Ishikawa (cell line): ENCODE measurements around the gene KLK14.

ENCODE experiments used
- CEBPB ChIP-seq: IDR thresholded peaks from 2 replicates; pipeline ENCODE4 v1.6.1; 2012
- CREB1 ChIP-seq: IDR thresholded peaks from 2 replicates; pipeline ENCODE4 v1.6.1; 2012; ENCODE audit warnings: low read depth
- EGR1 ChIP-seq: IDR thresholded peaks from 2 replicates; pipeline ENCODE4 v1.6.1; 2012
- EP300 ChIP-seq: IDR thresholded peaks from 2 replicates; pipeline ENCODE4 v1.6.1; 2012; ENCODE audit warnings: borderline replicate concordance
- FOXM1 ChIP-seq: IDR thresholded peaks from 2 replicates; pipeline ENCODE4 v1.6.1; 2012; ENCODE audit warnings: low read depth, borderline replicate concordance
- NFIC ChIP-seq: IDR thresholded peaks from 2 replicates; pipeline ENCODE4 v1.6.1; 2012
- RAD21 ChIP-seq: IDR thresholded peaks from 2 replicates; pipeline ENCODE4 v1.6.1; 2012; ENCODE audit warnings: low read depth
- TAF1 ChIP-seq: IDR thresholded peaks from 2 replicates; pipeline ENCODE4 v1.6.1; 2012; ENCODE audit warnings: low read depth, mild to moderate bottlenecking
- TCF12 ChIP-seq: IDR thresholded peaks from 2 replicates; pipeline ENCODE4 v1.6.1; 2012; ENCODE audit warnings: low read depth
- TEAD4 ChIP-seq: IDR thresholded peaks from 2 replicates; pipeline ENCODE4 v1.6.1; 2012
- YY1 ChIP-seq: IDR thresholded peaks from 2 replicates; pipeline ENCODE4 v1.6.1; 2012; ENCODE audit warnings: low read depth
- ZBTB7A ChIP-seq: IDR thresholded peaks from 2 replicates; pipeline ENCODE4 v1.6.1; 2012; ENCODE audit warnings: low read depth
- TF ChIP-seq, protein P1 (sequence below): IDR thresholded peaks from 2 replicates; pipeline ENCODE4 v1.6.1; 2012; ENCODE audit warnings: low read depth, mild to moderate bottlenecking
- TF ChIP-seq, protein P2 (sequence below): IDR thresholded peaks from 2 replicates; pipeline ENCODE4 v1.6.1; 2012
- TF ChIP-seq, protein P3 (sequence below): IDR thresholded peaks from 2 replicates; pipeline ENCODE4 v1.6.1; 2012

The KLK14 gene

DNA sequence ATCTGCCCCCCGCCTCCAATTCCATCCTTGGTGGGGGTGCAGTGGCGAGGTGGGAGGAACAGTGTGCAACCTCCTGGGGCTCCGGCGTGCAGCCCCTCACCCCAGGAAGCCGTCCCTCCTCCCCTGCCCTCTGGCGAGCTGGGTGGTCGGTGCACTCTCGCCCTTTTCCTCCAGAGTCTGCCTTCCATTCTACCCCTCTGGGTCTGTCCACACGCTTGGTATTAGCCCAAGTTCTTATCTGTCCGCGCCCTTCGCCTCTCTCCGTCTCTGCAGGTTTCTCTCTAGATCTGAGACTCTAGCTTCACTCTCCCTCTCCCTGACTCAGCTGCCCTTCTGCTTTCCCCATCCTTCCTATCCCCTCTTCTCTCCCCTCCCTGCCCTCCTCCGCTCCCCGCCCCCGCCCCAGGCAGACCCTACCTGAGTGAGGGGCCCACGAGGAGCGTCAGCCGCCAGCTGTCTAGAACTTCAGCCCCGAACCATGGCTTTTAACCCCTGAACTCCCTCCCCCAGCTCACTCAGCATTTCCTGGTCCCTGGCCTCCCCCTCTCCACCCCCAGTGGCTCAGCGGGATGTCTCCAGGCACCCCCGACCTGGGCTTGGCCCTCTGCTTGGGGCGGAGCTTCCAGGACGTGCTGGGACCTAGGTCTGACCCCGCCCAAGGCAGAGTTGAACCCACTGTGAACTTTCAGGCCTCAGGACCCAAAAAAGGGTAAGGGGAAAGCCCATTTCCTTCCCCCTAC, 17.3 kb downstream of the KLK14 start:
- TF ChIP-seq TAF1 (no peak), CREB1 (no peak), RAD21 (no peak), ZBTB7A (no peak), YY1 (no peak), FOXM1 (no peak), EGR1 (no peak), NFIC (no peak), CEBPB (no peak), EP300 (no peak)
- TF ChIP-seq, protein P1, sequence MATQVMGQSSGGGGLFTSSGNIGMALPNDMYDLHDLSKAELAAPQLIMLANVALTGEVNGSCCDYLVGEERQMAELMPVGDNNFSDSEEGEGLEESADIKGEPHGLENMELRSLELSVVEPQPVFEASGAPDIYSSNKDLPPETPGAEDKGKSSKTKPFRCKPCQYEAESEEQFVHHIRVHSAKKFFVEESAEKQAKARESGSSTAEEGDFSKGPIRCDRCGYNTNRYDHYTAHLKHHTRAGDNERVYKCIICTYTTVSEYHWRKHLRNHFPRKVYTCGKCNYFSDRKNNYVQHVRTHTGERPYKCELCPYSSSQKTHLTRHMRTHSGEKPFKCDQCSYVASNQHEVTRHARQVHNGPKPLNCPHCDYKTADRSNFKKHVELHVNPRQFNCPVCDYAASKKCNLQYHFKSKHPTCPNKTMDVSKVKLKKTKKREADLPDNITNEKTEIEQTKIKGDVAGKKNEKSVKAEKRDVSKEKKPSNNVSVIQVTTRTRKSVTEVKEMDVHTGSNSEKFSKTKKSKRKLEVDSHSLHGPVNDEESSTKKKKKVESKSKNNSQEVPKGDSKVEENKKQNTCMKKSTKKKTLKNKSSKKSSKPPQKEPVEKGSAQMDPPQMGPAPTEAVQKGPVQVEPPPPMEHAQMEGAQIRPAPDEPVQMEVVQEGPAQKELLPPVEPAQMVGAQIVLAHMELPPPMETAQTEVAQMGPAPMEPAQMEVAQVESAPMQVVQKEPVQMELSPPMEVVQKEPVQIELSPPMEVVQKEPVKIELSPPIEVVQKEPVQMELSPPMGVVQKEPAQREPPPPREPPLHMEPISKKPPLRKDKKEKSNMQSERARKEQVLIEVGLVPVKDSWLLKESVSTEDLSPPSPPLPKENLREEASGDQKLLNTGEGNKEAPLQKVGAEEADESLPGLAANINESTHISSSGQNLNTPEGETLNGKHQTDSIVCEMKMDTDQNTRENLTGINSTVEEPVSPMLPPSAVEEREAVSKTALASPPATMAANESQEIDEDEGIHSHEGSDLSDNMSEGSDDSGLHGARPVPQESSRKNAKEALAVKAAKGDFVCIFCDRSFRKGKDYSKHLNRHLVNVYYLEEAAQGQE, result no peak
- TF ChIP-seq, protein P2, sequence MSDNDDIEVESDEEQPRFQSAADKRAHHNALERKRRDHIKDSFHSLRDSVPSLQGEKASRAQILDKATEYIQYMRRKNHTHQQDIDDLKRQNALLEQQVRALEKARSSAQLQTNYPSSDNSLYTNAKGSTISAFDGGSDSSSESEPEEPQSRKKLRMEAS, result no peak
- TF ChIP-seq, protein P3, sequence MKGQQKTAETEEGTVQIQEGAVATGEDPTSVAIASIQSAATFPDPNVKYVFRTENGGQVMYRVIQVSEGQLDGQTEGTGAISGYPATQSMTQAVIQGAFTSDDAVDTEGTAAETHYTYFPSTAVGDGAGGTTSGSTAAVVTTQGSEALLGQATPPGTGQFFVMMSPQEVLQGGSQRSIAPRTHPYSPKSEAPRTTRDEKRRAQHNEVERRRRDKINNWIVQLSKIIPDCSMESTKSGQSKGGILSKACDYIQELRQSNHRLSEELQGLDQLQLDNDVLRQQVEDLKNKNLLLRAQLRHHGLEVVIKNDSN, result no peak

DNA sequence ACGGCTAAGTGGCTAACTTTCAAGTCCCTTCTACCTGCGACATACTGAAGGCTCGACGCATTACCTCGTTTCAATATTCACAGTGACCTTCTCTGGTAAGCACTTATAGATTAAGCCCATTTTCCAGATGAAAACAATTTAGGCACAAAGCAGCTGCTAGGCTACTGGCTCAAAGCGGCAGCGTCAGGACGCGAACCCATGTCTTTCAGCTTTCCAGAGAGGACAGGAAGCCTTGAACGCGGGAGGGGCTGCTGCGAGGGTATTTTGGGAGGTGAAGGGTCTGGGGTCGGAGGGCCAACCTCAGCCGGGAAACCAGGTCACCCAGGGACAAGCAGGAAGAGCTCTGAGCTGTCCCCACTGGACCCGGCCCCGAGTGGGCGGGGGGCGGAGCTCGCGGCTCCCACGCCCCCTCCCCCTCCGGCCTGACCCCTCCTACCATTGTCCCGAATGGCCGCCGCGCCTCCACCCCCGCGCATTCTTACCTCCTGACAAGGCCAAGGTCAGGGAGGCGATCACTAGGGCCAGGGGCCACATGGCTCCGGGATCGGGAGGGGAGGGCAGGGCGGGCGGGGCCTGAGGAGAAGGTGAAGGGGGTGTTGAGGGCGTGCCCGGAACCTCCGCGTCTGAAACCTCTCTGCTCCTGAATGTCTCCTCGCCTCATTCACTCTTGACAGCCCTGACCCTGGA, 18.0 kb downstream of the KLK14 start, which contains the start of gene KLK13:
TSS of gene KLK13 (minus strand) at position 559 of the 687 bp plus-strand sequence. CDS start at position 534, 25 bp downstream.
- TF ChIP-seq TCF12, result no peak
- peak; percentile 76 for TF ChIP-seq EGR1

DNA sequence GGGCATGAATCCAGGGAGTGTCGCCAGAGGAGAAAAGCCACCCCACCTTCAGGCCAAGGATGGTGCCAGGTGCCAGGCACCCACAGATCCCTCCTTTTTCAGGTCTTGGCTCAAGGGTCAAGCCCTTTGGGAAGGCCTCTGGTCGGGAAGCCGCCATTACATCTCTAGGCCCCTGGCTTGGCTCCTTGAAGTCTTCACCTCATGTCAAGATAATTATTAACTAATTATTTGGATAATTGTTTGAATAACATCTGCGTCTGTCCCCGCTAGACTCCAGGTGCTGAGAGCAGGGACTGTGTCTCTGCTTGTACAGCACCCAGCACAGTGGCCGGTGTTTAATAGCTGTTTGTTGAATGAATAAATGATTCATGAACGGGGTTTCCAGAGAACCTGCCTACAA, 19.0 kb downstream of the KLK14 start:
- TF ChIP-seq YY1, result no peak
- TF ChIP-seq RAD21, result no peak
- TF ChIP-seq ZBTB7A, result no peak
- no peak for TF ChIP-seq TCF12
- TF ChIP-seq, protein P1, result no peak

DNA sequence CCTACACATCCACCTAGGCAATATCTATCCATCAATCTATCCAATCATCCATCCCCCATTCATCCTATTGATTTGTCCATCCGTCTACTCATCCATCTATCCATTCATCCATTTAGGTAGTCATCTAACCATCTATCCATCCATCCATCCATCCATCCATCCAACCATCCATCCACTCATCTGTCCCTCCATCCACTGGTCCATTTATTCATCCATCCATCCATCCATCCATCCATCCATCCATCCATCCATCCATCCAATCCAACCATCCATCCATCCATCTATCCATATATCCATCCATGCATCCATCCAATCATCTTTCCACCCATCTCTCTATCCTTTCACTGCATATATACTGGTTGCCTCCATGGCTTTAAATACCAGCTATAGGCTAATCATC, 21.7 kb downstream of the KLK14 start:
- TF ChIP-seq EP300, result no peak
- no peak for TF ChIP-seq CEBPB
- no peak for TF ChIP-seq ZBTB7A
- TF ChIP-seq CREB1, result no peak
- TF ChIP-seq, protein P1, result no peak
- TF ChIP-seq, protein P3, result no peak
- TF ChIP-seq, protein P2, result no peak
- no peak for TF ChIP-seq TAF1
- no peak for TF ChIP-seq NFIC
- no peak for TF ChIP-seq EGR1
- TF ChIP-seq FOXM1, result no peak
- TF ChIP-seq TEAD4, result no peak
- TF ChIP-seq YY1, result no peak
- no peak for TF ChIP-seq RAD21
- TF ChIP-seq TCF12, result no peak
